GM12878 (cell line): ENCODE data around the gene MAGT1. TPM values are rescaled to one million over a fixed set of nuclear protein-coding genes. Genes with fewer than 3 reads are reported as not detected.

Source experiments
- ATAC-seq: fragments of 200-7000 bp; cut with Tn5 transposase; 3 replicates; pipeline ENCODE4 v1.9.1; 2020; ENCODE audit warnings: mild to moderate bottlenecking, moderate library complexity
- BruUV-seq: library from RNA; stranded (reverse); fragments of 400-500 nt; replicated peaks from 2 replicates; lab custom pipeline; 2021; lab: Mats Ljungman, UMichigan
- CTCF ChIA-PET: fragments of 300-600 bp; sonication (Branson Sonifier 250); formaldehyde crosslinking; extraction: SDS; loops from one replicate; lab custom pipeline; 2021; ENCODE audit warnings: inconsistent platforms; lab: Yijun Ruan, JAX
- POLR2A ChIA-PET: fragments of 350-600 bp; formaldehyde crosslinking; extraction: SDS; loops from one replicate; lab custom pipeline; 2021; ENCODE audit warnings: inconsistent platforms; lab: Charles Lee
- RAD21 ChIA-PET: fragments of 300-600 bp; sonication (Branson Sonifier 250); formaldehyde crosslinking; loops from one replicate; lab custom pipeline; 2023; ENCODE audit warnings: antibody characterized with exemption; ENCODE audit not compliant: unreplicated experiment; lab: Charles Lee
- SMC1A ChIA-PET: fragments of 300-600 bp; sonication (Branson Sonifier 250); formaldehyde crosslinking; loops from one replicate; lab custom pipeline; 2023; ENCODE audit not compliant: unreplicated experiment, uncharacterized antibody; lab: Charles Lee
- DNase-seq: peaks from one replicate; pipeline ENCODE4 v3.0.0-alpha.2; 2011; ENCODE audit warnings: low read depth, low spot score
- FAIRE-seq: peaks from 3 replicates; lab custom pipeline; 2011; peaks lifted over from hg19 to GRCh38; lab: Jason Lieb, UNC
- H2AFZ ChIP-seq: 2 replicates; pipeline ENCODE4 v1.6.0; 2011; ENCODE audit warnings: low read depth, low read length, control low read depth; ENCODE audit not compliant: control insufficient read depth
- H3K27ac ChIP-seq: 2 replicates; pipeline ENCODE4 v1.5.1; 2011; ENCODE audit warnings: control low read depth; ENCODE audit not compliant: control insufficient read depth, insufficient read depth
- H3K27me3 ChIP-seq, 2 experiments: replicated peaks in 1 of 2; 2 replicates each; pipeline versions ENCODE4 v1.6.0 to v1.6.1; 2011; ENCODE audit warnings: low read length in 1 of 2; ENCODE audit not compliant: control insufficient read depth in 2 of 2, insufficient read depth in 2 of 2
- H3K36me3 ChIP-seq, 2 experiments: 2 replicates each; pipeline ENCODE4 v1.5.1; 2011; ENCODE audit warnings: low read length in 1 of 2; ENCODE audit not compliant: control insufficient read depth in 2 of 2, insufficient read depth in 2 of 2
- H3K4me1 ChIP-seq: 2 replicates; pipeline ENCODE4 v1.6.1; 2011; ENCODE audit warnings: mild to moderate bottlenecking, low read length, moderate library complexity, mixed read lengths; ENCODE audit not compliant: control insufficient read depth, insufficient read depth
- H3K4me2 ChIP-seq: 2 replicates; pipeline ENCODE4 v1.6.0; 2011; ENCODE audit warnings: control low read depth; ENCODE audit not compliant: control insufficient read depth, insufficient read depth
- H3K4me3 ChIP-seq: fragments of 200-600 bp; sonication (generic); 2 replicates; pipeline ENCODE4 v1.5.1; 2016
- H3K79me2 ChIP-seq: 2 replicates; pipeline ENCODE4 v1.6.0; 2011; ENCODE audit warnings: low read length; ENCODE audit not compliant: control insufficient read depth, insufficient read depth
- H3K9ac ChIP-seq: 2 replicates; pipeline ENCODE4 v1.8.0; 2011; ENCODE audit warnings: low read length, control low read depth, mixed read lengths; ENCODE audit not compliant: control insufficient read depth, insufficient read depth
- H3K9me3 ChIP-seq: replicated peaks from 3 replicates; pipeline ENCODE4 v1.5.1; 2011; ENCODE audit warnings: mild to moderate bottlenecking, low read length; ENCODE audit not compliant: control insufficient read depth, insufficient read depth
- H4K20me1 ChIP-seq: 2 replicates; pipeline ENCODE4 v1.6.0; 2011; ENCODE audit not compliant: control insufficient read depth, insufficient read depth
- ATF2 ChIP-seq: IDR thresholded peaks from 2 replicates; pipeline ENCODE4 v1.6.1; 2012; ENCODE audit warnings: low read length, inconsistent platforms
- BCL11A ChIP-seq: IDR thresholded peaks from 2 replicates; pipeline ENCODE4 v1.6.1; 2011; ENCODE audit warnings: low read depth, low read length
- CHD4 ChIP-seq: fragments of 200-600 bp; sonication (generic); IDR thresholded peaks from 2 replicates; pipeline ENCODE4 v1.6.1; 2016; ENCODE audit warnings: mild to moderate bottlenecking
- CREB1 ChIP-seq: IDR thresholded peaks from 2 replicates; pipeline ENCODE4 v1.6.1; 2012; ENCODE audit warnings: low read depth, mild to moderate bottlenecking, inconsistent platforms
- EP300 ChIP-seq, 2 experiments: fragments of 150-350 bp in 1 of 2; IDR thresholded peaks; 2 replicates each; pipeline ENCODE4 v1.6.1; 2011 to 2012; ENCODE audit warnings: low read depth in 2 of 2, low read length in 2 of 2, borderline replicate concordance in 1 of 2, improper control_type of control experiment in 1 of 2, inconsistent platforms in 1 of 2; ENCODE audit not compliant: control insufficient read depth in 1 of 2
- ETV6 ChIP-seq, 2 experiments: fragments of 450-650 bp in 1 of 2; IDR thresholded peaks in 1 of 2; conservative IDR thresholded peaks in 1 of 2; 2 replicates each; pipeline ENCODE4 v1.6.1; 2014; ENCODE audit warnings: antibody characterized with exemption in 1 of 2, borderline replicate concordance in 1 of 2, low read depth in 1 of 2, mild to moderate bottlenecking in 1 of 2, moderate library complexity in 1 of 2
- HDAC2 ChIP-seq: fragments of 200-600 bp; sonication (generic); IDR thresholded peaks from 2 replicates; pipeline ENCODE4 v1.6.1; 2017
- JUNB ChIP-seq: IDR thresholded peaks from 2 replicates; pipeline ENCODE4 v1.6.1; 2016; ENCODE audit warnings: antibody characterized with exemption, mild to moderate bottlenecking
- POU2F2 ChIP-seq: IDR thresholded peaks from 3 replicates; pipeline ENCODE4 v1.6.1; 2011; ENCODE audit warnings: low read depth, mild to moderate bottlenecking, low read length, borderline replicate concordance
- RBBP5 ChIP-seq: fragments of 200-600 bp; sonication (generic); conservative IDR thresholded peaks from 2 replicates; pipeline ENCODE4 v1.6.1; 2016
- RELA ChIP-seq: fragments of 450-650 bp; IDR thresholded peaks from 2 replicates; pipeline ENCODE4 v1.8.0; 2014; ENCODE audit warnings: borderline replicate concordance; ENCODE audit not compliant: partially characterized antibody
- SMC3 ChIP-seq: IDR thresholded peaks from 2 replicates; pipeline ENCODE4 v1.6.1; 2011; ENCODE audit warnings: low read length, improper control_type of control experiment, borderline replicate concordance
- SP1 ChIP-seq: IDR thresholded peaks from one replicate; pipeline ENCODE4 v1.6.1; 2011; ENCODE audit warnings: low read depth, low read length
- SUZ12 ChIP-seq: fragments of 200-600 bp; sonication (generic); IDR thresholded peaks from one replicate; pipeline ENCODE4 v1.6.1; 2018; ENCODE audit warnings: antibody characterized with exemption, mild to moderate bottlenecking; ENCODE audit not compliant: unreplicated experiment
- WGBS: methylation state at CpG from one replicate; pipeline ENCODE4 v1.1.6; 2016; ENCODE audit warnings: low lambda C conversion rate; ENCODE audit not compliant: insufficient replicate concordance, insufficient coverage; ENCODE audit errors: missing lambda C conversion rate; 5-methylcytosine and 5-hydroxymethylcytosine counted together
- in situ Hi-C: fragments of 300-500 bp; cut with MboI; formaldehyde crosslinking; loops from 9 replicates; pipeline ENCODE4 v1.14.3; 2018; ENCODE audit warnings: mixed read lengths
- intact Hi-C: fragments of 100-400 bp; cut with micrococcal nuclease; formaldehyde crosslinking; loops from one replicate; pipeline ENCODE4 v1.14.2; 2022; ENCODE audit not compliant: unreplicated experiment
- polyA plus RNA-seq, 11 experiments: library from polyadenylated mRNA; depleted of rRNA in 4 of 11; unstranded in 6 of 11; stranded (reverse) in 5 of 11; fragments of >200 nt; fragmentation: Nextera tagmentation in 4 of 11; fragmentation: Illumina TruSeq in 1 of 11; extraction: Ambion mirVana in 4 of 11; extraction: Trizol in 1 of 11; gene quantifications; 1 replicate in 1 of 11; 2 replicates in 10 of 11; pipeline versions ENCODE4 v1.2.1 to v1.2.3, GENCODE V29; 2011 to 2016; ENCODE audit warnings: inconsistent platforms in 2 of 11, missing spikeins in 2 of 11, low read depth in 1 of 11
- total RNA-seq, 4 experiments: library from RNA; depleted of rRNA in 3 of 4; stranded (reverse); fragments of >200 nt in 3 of 4; fragmentation: Illumina TruSeq in 1 of 4; extraction: Trizol in 1 of 4; gene quantifications; 2 replicates each; pipeline versions ENCODE4 v1.2.1 to v1.2.3, GENCODE V29; 2013 to 2021
- TF ChIP-seq, protein P1 (sequence below): IDR thresholded peaks from 2 replicates; pipeline ENCODE4 v1.6.1; 2011; ENCODE audit warnings: borderline replicate concordance, low read depth, mild to moderate bottlenecking, moderate library complexity, mixed read lengths, low read length; ENCODE audit not compliant: insufficient read depth; ENCODE audit errors: extremely low read length
- TF ChIP-seq, protein P2 (sequence below): fragments of 450-650 bp; IDR thresholded peaks from 2 replicates; pipeline ENCODE4 v1.6.1; 2014; ENCODE audit warnings: mild to moderate bottlenecking

MAGT1 gene
- total and polyA plus RNA-seq, 10 of the 15 experiments (the other 5 are each of a cell fraction or from before 2014, with no cell fraction given), result 28.0 to 59.1 (median 47.9) TPM

- FAIRE-seq (no peak), ATAC-seq (no peak), DNase-seq (no peak)
- Histone ChIP-seq H3K36me3 (no peaks in the 10 kb centered on the region), H4K20me1 (no peaks in the 10 kb centered on the region), H3K9me3 (no peaks in the 10 kb centered on the region), H3K4me1 (no peaks in the 10 kb centered on the region), H3K27ac (no peak overlapping the region), H3K4me3 (no peak overlapping the region), H3K79me2 (no peaks in the 10 kb centered on the region), H3K9ac (no peak overlapping the region), H2AFZ (no peak overlapping the region), H3K4me2 (no peak overlapping the region), H3K27me3 (no peaks in the 10 kb centered on the region)
- WGBS, result 0% methylated on average over 1 of the region's 1 CpG
- TF ChIP-seq JUNB (no peak), POU2F2 (no peak), EP300 (IDR thresholded peaks at IDR 0.05; ENCODE audit: borderline replicate concordance in 1 of 2, control insufficient read depth in 1 of 2, low read depth in 2 of 2, low read length in 2 of 2) (no peak), CREB1 (no peak), SUZ12 (no peak), HDAC2 (no peak), CHD4 (no peak), ATF2 (no peak), BCL11A (no peak), RBBP5 (no peak), SP1 (no peak), SMC3 (no peak), ETV6 (conservative IDR thresholded peaks at IDR 0.05 in 1 of 2, IDR thresholded peaks at IDR 0.05 in 1 of 2; ENCODE audit: borderline replicate concordance in 1 of 2, low read depth in 1 of 2) (no peak), RELA (no peak)
- TF ChIP-seq, protein P1, sequence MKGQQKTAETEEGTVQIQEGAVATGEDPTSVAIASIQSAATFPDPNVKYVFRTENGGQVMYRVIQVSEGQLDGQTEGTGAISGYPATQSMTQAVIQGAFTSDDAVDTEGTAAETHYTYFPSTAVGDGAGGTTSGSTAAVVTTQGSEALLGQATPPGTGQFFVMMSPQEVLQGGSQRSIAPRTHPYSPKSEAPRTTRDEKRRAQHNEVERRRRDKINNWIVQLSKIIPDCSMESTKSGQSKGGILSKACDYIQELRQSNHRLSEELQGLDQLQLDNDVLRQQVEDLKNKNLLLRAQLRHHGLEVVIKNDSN, result no peak
- TF ChIP-seq, protein P2, sequence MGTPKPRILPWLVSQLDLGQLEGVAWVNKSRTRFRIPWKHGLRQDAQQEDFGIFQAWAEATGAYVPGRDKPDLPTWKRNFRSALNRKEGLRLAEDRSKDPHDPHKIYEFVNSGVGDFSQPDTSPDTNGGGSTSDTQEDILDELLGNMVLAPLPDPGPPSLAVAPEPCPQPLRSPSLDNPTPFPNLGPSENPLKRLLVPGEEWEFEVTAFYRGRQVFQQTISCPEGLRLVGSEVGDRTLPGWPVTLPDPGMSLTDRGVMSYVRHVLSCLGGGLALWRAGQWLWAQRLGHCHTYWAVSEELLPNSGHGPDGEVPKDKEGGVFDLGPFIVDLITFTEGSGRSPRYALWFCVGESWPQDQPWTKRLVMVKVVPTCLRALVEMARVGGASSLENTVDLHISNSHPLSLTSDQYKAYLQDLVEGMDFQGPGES, result no peak
- intact Hi-C loops, result no loop called here
- BruUV-seq, result no TSS peak
- CTCF ChIA-PET, result no interaction called here
- in situ Hi-C loops, result no loop called here
- RAD21 ChIA-PET, result no interaction called here
- POLR2A ChIA-PET, result no interaction called here
- SMC1A ChIA-PET, result no interaction called here
Observed at GRCh38 chrX:77802201-77802600, 93.0 kb downstream of the MAGT1 start.
